Measurements from ENCODE around the gene TNFRSF13B.
"Not testable (repeated sequence)": the region's sequence is repeated elsewhere in the genome, so short reads cannot be mapped to it uniquely, and the experiment has no call there.

TNFRSF13B gene
- total RNA-seq = 0 to 0.15 (median 0) reads per million in 4 donors

GRCh38 chr17:16971458-16972338, at the start of gene TNFRSF13B:
Gene TNFRSF13B, minus strand, starts transcription at chr17:16972118. Its CDS starts 43 bp downstream, at chr17:16972075.
- DNase-seq = no peak

GRCh38 chr17:17021194-17021863, 49.4 kb upstream of the TNFRSF13B start:
- DNase-seq = no peak

GRCh38 chr17:17020821-17021193, 48.9 kb upstream of the TNFRSF13B start:
- DNase-seq = no peak

GRCh38 chr17:17019891-17020456, 48.1 kb upstream of the TNFRSF13B start:
- no peak for DNase-seq

- DNase-seq = no peak
Observed at GRCh38 chr17:17019430-17019762, 47.5 kb upstream of the TNFRSF13B start.

GRCh38 chr17:17018612-17019429, 46.9 kb upstream of the TNFRSF13B start:
- no peak for DNase-seq

GRCh38 chr17:17018021-17018441, 46.1 kb upstream of the TNFRSF13B start:
- no peak for DNase-seq

- no peak for DNase-seq
Observed at GRCh38 chr17:17017343-17018014, 45.6 kb upstream of the TNFRSF13B start.

GRCh38 chr17:17016199-17017197, 44.6 kb upstream of the TNFRSF13B start:
- DNase-seq = peak in 1 of 5 donors; percentile 49

- no peak for DNase-seq
Observed at GRCh38 chr17:17015230-17015629, 43.3 kb upstream of the TNFRSF13B start.

- not testable (repeated sequence) for DNase-seq
Observed at GRCh38 chr17:17014748-17015124, 42.8 kb upstream of the TNFRSF13B start.

GRCh38 chr17:17013828-17014747, 42.2 kb upstream of the TNFRSF13B start:
- DNase-seq = not testable (repeated sequence)

GRCh38 chr17:17011043-17011907, 39.4 kb upstream of the TNFRSF13B start:
- not testable (repeated sequence) for DNase-seq

GRCh38 chr17:17010545-17011034, 38.7 kb upstream of the TNFRSF13B start:
- DNase-seq = not testable (repeated sequence)

- DNase-seq = not testable (repeated sequence)
Observed at GRCh38 chr17:17009972-17010371, 38.1 kb upstream of the TNFRSF13B start.

- DNase-seq = not testable (repeated sequence)
Observed at GRCh38 chr17:17008621-17009397, 36.9 kb upstream of the TNFRSF13B start.

- not testable (repeated sequence) for DNase-seq
Observed at GRCh38 chr17:17007891-17008290, 36.0 kb upstream of the TNFRSF13B start.

Measured in T-helper 1 cell (primary cell).